ENCODE measurements around the gene UBE2H. TPM values are rescaled to one million over a fixed set of nuclear protein-coding genes. Genes with fewer than 3 reads are reported as not detected.
A peak's percentile ranks its signal among the peaks of the same experiment; 100 is the strongest.

UBE2H gene
- 10 to 100 TPM; 15.0 to 38.8 (median 18.6) TPM for polyA plus RNA-seq
- long read RNA-seq, donor 1, full-length matches to known transcripts = 16 of 16 reads
- long read RNA-seq, donor 1, partial matches to known transcripts = 0 of 16 reads
- long read RNA-seq, donor 1, other reads (novel, unspliced or antisense) = 0 of 16 reads
- long read RNA-seq, donor 2, full-length matches to known transcripts = 5 of 5 reads
- long read RNA-seq, donor 2, partial matches to known transcripts = 0 of 5 reads
- long read RNA-seq, donor 2, other reads (novel, unspliced or antisense) = 0 of 5 reads
- long read RNA-seq, donor 3, full-length matches to known transcripts = 13 of 13 reads
- long read RNA-seq, donor 3, partial matches to known transcripts = 0 of 13 reads
- long read RNA-seq, donor 3, other reads (novel, unspliced or antisense) = 0 of 13 reads
- long read RNA-seq, donor 4 = 0 reads
- long read RNA-seq, donor 5, full-length matches to known transcripts = 2 of 2 reads
- long read RNA-seq, donor 5, partial matches to known transcripts = 0 of 2 reads
- long read RNA-seq, donor 5, other reads (novel, unspliced or antisense) = 0 of 2 reads
- long read RNA-seq, donor 6, full-length matches to known transcripts = 10 of 10 reads
- long read RNA-seq, donor 6, partial matches to known transcripts = 0 of 10 reads
- long read RNA-seq, donor 6, other reads (novel, unspliced or antisense) = 0 of 10 reads
- long read RNA-seq, donor 7, full-length matches to known transcripts = 46 of 60 reads
- long read RNA-seq, donor 7, partial matches to known transcripts = 14 of 60 reads
- long read RNA-seq, donor 7, other reads (novel, unspliced or antisense) = 0 of 60 reads
- long read RNA-seq, donor 8, full-length matches to known transcripts = 3 of 3 reads
- long read RNA-seq, donor 8, partial matches to known transcripts = 0 of 3 reads
- long read RNA-seq, donor 8, other reads (novel, unspliced or antisense) = 0 of 3 reads
- long read RNA-seq, donor 9, full-length matches to known transcripts = 1 of 1 reads
- long read RNA-seq, donor 9, partial matches to known transcripts = 0 of 1 reads
- long read RNA-seq, donor 9, other reads (novel, unspliced or antisense) = 0 of 1 reads
- long read RNA-seq, donor 10, full-length matches to known transcripts = 14 of 19 reads
- long read RNA-seq, donor 10, partial matches to known transcripts = 5 of 19 reads
- long read RNA-seq, donor 10, other reads (novel, unspliced or antisense) = 0 of 19 reads

DNA sequence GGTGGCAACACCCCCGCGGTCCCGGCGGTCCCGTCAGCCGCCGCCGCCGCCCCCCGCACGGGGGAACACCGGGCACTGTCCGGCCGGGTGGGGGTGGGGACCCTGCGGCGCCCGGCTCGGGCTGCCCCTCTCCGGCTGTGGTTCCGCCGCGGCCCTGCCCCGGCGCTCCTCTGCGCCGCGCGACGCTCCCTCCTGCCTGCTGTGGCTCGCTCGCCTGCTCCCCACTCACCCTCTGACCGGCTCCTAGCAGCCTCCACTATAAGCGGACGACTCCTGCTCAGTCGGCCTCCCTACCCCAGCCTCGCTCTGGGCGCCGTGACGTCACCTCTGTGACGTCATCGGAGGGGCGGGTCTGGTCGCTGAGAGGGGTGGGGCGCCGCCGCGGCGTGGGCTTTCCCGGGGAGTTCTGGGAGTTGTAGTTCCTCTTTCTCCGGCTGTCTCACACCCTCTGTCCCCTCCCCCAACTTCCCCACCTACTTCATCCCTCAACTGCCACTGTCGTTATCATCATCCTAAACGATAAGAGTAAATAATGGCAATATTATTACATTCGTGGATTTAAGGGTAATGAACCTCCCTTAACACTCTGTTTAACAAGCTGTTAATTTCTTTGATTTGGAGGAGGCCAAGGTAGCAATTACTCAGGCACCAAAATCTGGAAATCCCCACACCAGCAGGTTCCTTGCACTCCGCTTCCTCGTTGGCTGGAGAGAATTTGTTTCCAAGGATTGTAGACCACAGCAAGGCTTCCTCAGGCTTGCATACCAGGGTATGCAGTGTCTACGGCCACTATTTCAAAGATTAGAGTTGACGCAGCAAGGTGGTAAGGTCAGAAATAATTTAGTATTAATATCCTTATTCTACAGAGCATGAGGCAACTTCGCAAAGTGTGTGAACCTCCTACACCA is at the start of gene UBE2H:
UBE2H (minus strand) TSS at position 308 of the 908 bp plus-strand sequence. CDS start 405 bp downstream, outside the sequence.
- peak; percentile 90 to 97 for DNase-seq
- H3K27me3 ChIP-seq (ENCODE audit: control insufficient read depth in 3 of 3, insufficient read depth in 3 of 3, low read length in 3 of 3) = no peaks in the 10 kb centered on the region
- peak within 1 kb of the TSS; percentile 94 to 100 (median 96) for H3K27ac ChIP-seq (ENCODE audit: low read depth in 1 of 3, low read length in 2 of 3)
- 6 to 9% (median 6%) methylated on average over 32 to 58 of the region's 58 CpGs for WGBS, 3 donors
- H3K36me3 ChIP-seq (ENCODE audit: control insufficient read depth in 3 of 3, insufficient read depth in 2 of 3, low read depth in 1 of 3, low read length in 3 of 3) = peaks cover 0 to 6% (median 0%) of the 10 kb centered on the region in 3 donors
- peaks cover 5 to 21% (median 6%) of the 10 kb centered on the region in 3 donors for H3K4me1 ChIP-seq (ENCODE audit: control insufficient read depth in 3 of 3, insufficient read depth in 2 of 3, low read depth in 1 of 3, low read length in 2 of 3)
- peak within 1 kb of the TSS; percentile 95 to 98 (median 97) for H3K4me3 ChIP-seq (ENCODE audit: low read depth in 1 of 3, low read length in 3 of 3)
- H3K9me3 ChIP-seq (ENCODE audit: control insufficient read depth in 2 of 2, insufficient read depth in 1 of 2, low read depth in 1 of 2, low read length in 1 of 2) = no peaks in the 10 kb centered on the region
- no peak for FAIRE-seq

GRCh38 chr7:129998446-129998845 is 45.7 kb upstream of the UBE2H start:
- WGBS, 3 donors = 80 to 90% (median 83%) methylated on average over 5 of the region's 5 CpGs
- DNase-seq (no peak), FAIRE-seq (no peak)
- no peak overlapping the region for H3K4me3 ChIP-seq (ENCODE audit: low read depth in 1 of 3, low read length in 3 of 3)
- no peaks in the 10 kb centered on the region for H3K27me3 ChIP-seq (ENCODE audit: control insufficient read depth in 3 of 3, insufficient read depth in 3 of 3, low read length in 3 of 3)
- no peaks in the 10 kb centered on the region for H3K9me3 ChIP-seq (ENCODE audit: control insufficient read depth in 2 of 2, insufficient read depth in 1 of 2, low read depth in 1 of 2, low read length in 1 of 2)
- H3K27ac ChIP-seq (ENCODE audit: low read depth in 1 of 3, low read length in 2 of 3) = no peak overlapping the region
- no peaks in the 10 kb centered on the region for H3K36me3 ChIP-seq (ENCODE audit: control insufficient read depth in 3 of 3, insufficient read depth in 2 of 3, low read depth in 1 of 3, low read length in 3 of 3)
- no peaks in the 10 kb centered on the region for H3K4me1 ChIP-seq (ENCODE audit: control insufficient read depth in 3 of 3, insufficient read depth in 2 of 3, low read depth in 1 of 3, low read length in 2 of 3)

GRCh38 chr7:129997285-129997684 is 44.5 kb upstream of the UBE2H start:
- DNase-seq (no peak), FAIRE-seq (no peak)
- Histone ChIP-seq H3K4me3 (ENCODE audit: low read depth in 1 of 3, low read length in 3 of 3) (no peak overlapping the region), H3K4me1 (ENCODE audit: control insufficient read depth in 3 of 3, insufficient read depth in 2 of 3, low read depth in 1 of 3, low read length in 2 of 3) (no peaks in the 10 kb centered on the region), H3K36me3 (ENCODE audit: control insufficient read depth in 3 of 3, insufficient read depth in 2 of 3, low read depth in 1 of 3, low read length in 3 of 3) (no peaks in the 10 kb centered on the region), H3K27ac (ENCODE audit: low read depth in 1 of 3, low read length in 2 of 3) (no peak overlapping the region), H3K9me3 (ENCODE audit: control insufficient read depth in 2 of 2, insufficient read depth in 1 of 2, low read depth in 1 of 2, low read length in 1 of 2) (no peaks in the 10 kb centered on the region), H3K27me3 (ENCODE audit: control insufficient read depth in 3 of 3, insufficient read depth in 3 of 3, low read length in 3 of 3) (no peaks in the 10 kb centered on the region)
- WGBS, 3 donors = 73 to 74% (median 73%) methylated on average over 5 of the region's 5 CpGs

- no peaks in the 10 kb centered on the region for H3K9me3 ChIP-seq (ENCODE audit: control insufficient read depth in 2 of 2, insufficient read depth in 1 of 2, low read depth in 1 of 2, low read length in 1 of 2)
- no peaks in the 10 kb centered on the region for H3K36me3 ChIP-seq (ENCODE audit: control insufficient read depth in 3 of 3, insufficient read depth in 2 of 3, low read depth in 1 of 3, low read length in 3 of 3)
- H3K4me1 ChIP-seq (ENCODE audit: control insufficient read depth in 3 of 3, insufficient read depth in 2 of 3, low read depth in 1 of 3, low read length in 2 of 3) = no peaks in the 10 kb centered on the region
- DNase-seq = no peak
- no peak overlapping the region for H3K27ac ChIP-seq (ENCODE audit: low read depth in 1 of 3, low read length in 2 of 3)
- no peak overlapping the region for H3K4me3 ChIP-seq (ENCODE audit: low read depth in 1 of 3, low read length in 3 of 3)
- FAIRE-seq = no peak
- 75 to 79% (median 77%) methylated on average over 8 of the region's 8 CpGs for WGBS, 3 donors
- H3K27me3 ChIP-seq (ENCODE audit: control insufficient read depth in 3 of 3, insufficient read depth in 3 of 3, low read length in 3 of 3) = no peaks in the 10 kb centered on the region
These were observed 40.5 kb upstream of the UBE2H start for GRCh38 chr7:129993275-129993674.

GRCh38 chr7:129990403-129991192 is 37.8 kb upstream of the UBE2H start:
- Histone ChIP-seq H3K4me3 (ENCODE audit: low read depth in 1 of 3, low read length in 3 of 3) (no peak overlapping the region), H3K27ac (ENCODE audit: low read depth in 1 of 3, low read length in 2 of 3) (no peak overlapping the region), H3K36me3 (ENCODE audit: control insufficient read depth in 3 of 3, insufficient read depth in 2 of 3, low read depth in 1 of 3, low read length in 3 of 3) (no peaks in the 10 kb centered on the region), H3K4me1 (ENCODE audit: control insufficient read depth in 3 of 3, insufficient read depth in 2 of 3, low read depth in 1 of 3, low read length in 2 of 3) (no peaks in the 10 kb centered on the region), H3K27me3 (ENCODE audit: control insufficient read depth in 3 of 3, insufficient read depth in 3 of 3, low read length in 3 of 3) (no peaks in the 10 kb centered on the region), H3K9me3 (ENCODE audit: control insufficient read depth in 2 of 2, insufficient read depth in 1 of 2, low read depth in 1 of 2, low read length in 1 of 2) (no peaks in the 10 kb centered on the region)
- DNase-seq = no peak
- WGBS, 3 donors = 79 to 94% (median 86%) methylated on average over 8 of the region's 8 CpGs
- FAIRE-seq = no peak

- Histone ChIP-seq H3K27ac (ENCODE audit: low read depth in 1 of 3, low read length in 2 of 3) (no peak overlapping the region), H3K4me1 (ENCODE audit: control insufficient read depth in 3 of 3, insufficient read depth in 2 of 3, low read depth in 1 of 3, low read length in 2 of 3) (no peaks in the 10 kb centered on the region), H3K36me3 (ENCODE audit: control insufficient read depth in 3 of 3, insufficient read depth in 2 of 3, low read depth in 1 of 3, low read length in 3 of 3) (no peaks in the 10 kb centered on the region), H3K9me3 (ENCODE audit: control insufficient read depth in 2 of 2, insufficient read depth in 1 of 2, low read depth in 1 of 2, low read length in 1 of 2) (no peaks in the 10 kb centered on the region), H3K27me3 (ENCODE audit: control insufficient read depth in 3 of 3, insufficient read depth in 3 of 3, low read length in 3 of 3) (no peaks in the 10 kb centered on the region), H3K4me3 (ENCODE audit: low read depth in 1 of 3, low read length in 3 of 3) (no peak overlapping the region)
- 17 to 29% (median 18%) methylated on average over 4 of the region's 4 CpGs for WGBS, 3 donors
- DNase-seq (no peak), FAIRE-seq (no peak)
These were observed 36.7 kb upstream of the UBE2H start for GRCh38 chr7:129989466-129989865.

GRCh38 chr7:129986600-129986999 is 33.8 kb upstream of the UBE2H start:
- Histone ChIP-seq H3K4me3 (ENCODE audit: low read depth in 1 of 3, low read length in 3 of 3) (no peak overlapping the region), H3K36me3 (ENCODE audit: control insufficient read depth in 3 of 3, insufficient read depth in 2 of 3, low read depth in 1 of 3, low read length in 3 of 3) (no peaks in the 10 kb centered on the region), H3K27me3 (ENCODE audit: control insufficient read depth in 3 of 3, insufficient read depth in 3 of 3, low read length in 3 of 3) (no peaks in the 10 kb centered on the region), H3K4me1 (ENCODE audit: control insufficient read depth in 3 of 3, insufficient read depth in 2 of 3, low read depth in 1 of 3, low read length in 2 of 3) (no peaks in the 10 kb centered on the region), H3K27ac (ENCODE audit: low read depth in 1 of 3, low read length in 2 of 3) (no peak overlapping the region), H3K9me3 (ENCODE audit: control insufficient read depth in 2 of 2, insufficient read depth in 1 of 2, low read depth in 1 of 2, low read length in 1 of 2) (no peaks in the 10 kb centered on the region)
- FAIRE-seq = no peak
- WGBS, 3 donors = 92 to 95% (median 94%) methylated on average over 9 of the region's 9 CpGs
- DNase-seq = no peak

Data from small intestine (tissue), 16 donors.